PC-3 (cell line): ENCODE measurements around the gene MYLK4.

ENCODE experiments used
- CTCF ChIP-seq: fragments of 300-600 bp; sonication (generic); conservative IDR thresholded peaks from 2 replicates; pipeline ENCODE4 v1.5.1; 2017; ENCODE audit warnings: antibody characterized with exemption, low read depth, mild to moderate bottlenecking, low read length
- EZH2 ChIP-seq: fragments of 300-600 bp; sonication (generic); IDR thresholded peaks from one replicate; pipeline ENCODE4 v1.6.1; 2017; ENCODE audit warnings: antibody characterized with exemption, mild to moderate bottlenecking, low read length; ENCODE audit not compliant: unreplicated experiment
- EZH2phosphoT487 ChIP-seq: fragments of 300-600 bp; sonication (generic); IDR thresholded peaks from 2 replicates; pipeline ENCODE4 v1.6.1; 2018; ENCODE audit warnings: mild to moderate bottlenecking, antibody characterized with exemption, low read length, borderline replicate concordance

- TF ChIP-seq CTCF = no peak
- no peak for TF ChIP-seq EZH2phosphoT487
- no peak for TF ChIP-seq EZH2
These were observed 35.5 kb upstream of the MYLK4 start for GRCh38 chr6:2786269-2786668.
